Left ventricle myocardium inferior (tissue), 1 donor: ENCODE results near the gene MAP4K1. TPM values are rescaled to one million over a fixed set of nuclear protein-coding genes. Genes with fewer than 3 reads are reported as not detected.

ENCODE experiments used
- DNase-seq: peaks from one replicate; pipeline ENCODE4 v3.0.0-alpha.2; 2020
- H3K27ac ChIP-seq: fragments of 200-600 bp; replicated peaks from 2 replicates; pipeline ENCODE4 v1.8.0; 2021
- H3K27me3 ChIP-seq: fragments of 200-600 bp; 2 replicates; pipeline ENCODE4 v1.8.0; 2021; ENCODE audit warnings: low read depth
- H3K36me3 ChIP-seq: fragments of 200-600 bp; 2 replicates; pipeline ENCODE4 v1.8.0; 2021
- H3K4me1 ChIP-seq: fragments of 200-600 bp; 2 replicates; pipeline ENCODE4 v1.8.0; 2021
- H3K4me3 ChIP-seq: fragments of 200-600 bp; 2 replicates; pipeline ENCODE4 v1.8.0; 2021; ENCODE audit warnings: mild to moderate bottlenecking, moderate library complexity
- H3K9me3 ChIP-seq: fragments of 200-600 bp; replicated peaks from 2 replicates; pipeline ENCODE4 v1.8.0; 2021
- intact Hi-C: fragments of 100-400 bp; cut with micrococcal nuclease; formaldehyde crosslinking; loops from one replicate; pipeline ENCODE4 v1.11.0; 2022
- total RNA-seq: library from RNA; stranded (reverse); fragmentation: NEBNext Ultra II Directional; extraction: Animal tissue kit (Norgen Biotek cat#: 25700); gene quantifications from one replicate; pipeline ENCODE4 v1.2.1, GENCODE V29; 2021
- TF ChIP-seq, protein P1 (sequence below): fragments of 200-600 bp; IDR thresholded peaks from 2 replicates; pipeline ENCODE4 v1.8.0; 2021; ENCODE audit warnings: antibody characterized with exemption, mild to moderate bottlenecking, borderline replicate concordance
- donor health status: DM: no; HTN: yes; CAD: no; lungs with severe emphysema.

MAP4K1 gene
- total RNA-seq, 1 donor from 2014 or later, result 1.6 TPM

DNA sequence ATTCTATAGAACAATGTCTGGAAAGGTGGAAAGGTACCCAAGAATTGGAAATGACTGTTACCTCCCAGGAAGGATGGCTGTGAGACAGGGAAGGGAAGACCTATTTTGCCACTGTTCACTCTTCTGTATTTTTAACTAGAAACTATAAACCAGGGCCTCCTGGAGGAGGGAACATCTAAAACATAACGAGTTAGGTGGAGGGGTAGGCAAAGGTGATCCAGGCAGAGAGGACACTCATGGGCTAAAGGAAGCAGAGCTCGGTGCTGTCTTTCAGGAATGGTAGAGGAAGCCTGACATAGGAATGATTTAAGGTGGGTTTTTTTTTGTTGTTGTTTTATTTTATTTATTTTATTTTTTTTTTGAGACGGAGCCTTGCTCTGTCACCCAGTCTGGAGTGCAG is 7.1 kb upstream of the MAP4K1 start:
- H3K9me3 ChIP-seq, result no peaks in the 10 kb centered on the region
- DNase-seq, result no peak
- no peaks in the 10 kb centered on the region for H3K27me3 ChIP-seq
- H3K36me3 ChIP-seq, result peaks cover 97% of the 10 kb centered on the region
- peaks cover 12% of the 10 kb centered on the region for H3K4me1 ChIP-seq
- H3K4me3 ChIP-seq, result no peak overlapping the region
- TF ChIP-seq, protein P1, sequence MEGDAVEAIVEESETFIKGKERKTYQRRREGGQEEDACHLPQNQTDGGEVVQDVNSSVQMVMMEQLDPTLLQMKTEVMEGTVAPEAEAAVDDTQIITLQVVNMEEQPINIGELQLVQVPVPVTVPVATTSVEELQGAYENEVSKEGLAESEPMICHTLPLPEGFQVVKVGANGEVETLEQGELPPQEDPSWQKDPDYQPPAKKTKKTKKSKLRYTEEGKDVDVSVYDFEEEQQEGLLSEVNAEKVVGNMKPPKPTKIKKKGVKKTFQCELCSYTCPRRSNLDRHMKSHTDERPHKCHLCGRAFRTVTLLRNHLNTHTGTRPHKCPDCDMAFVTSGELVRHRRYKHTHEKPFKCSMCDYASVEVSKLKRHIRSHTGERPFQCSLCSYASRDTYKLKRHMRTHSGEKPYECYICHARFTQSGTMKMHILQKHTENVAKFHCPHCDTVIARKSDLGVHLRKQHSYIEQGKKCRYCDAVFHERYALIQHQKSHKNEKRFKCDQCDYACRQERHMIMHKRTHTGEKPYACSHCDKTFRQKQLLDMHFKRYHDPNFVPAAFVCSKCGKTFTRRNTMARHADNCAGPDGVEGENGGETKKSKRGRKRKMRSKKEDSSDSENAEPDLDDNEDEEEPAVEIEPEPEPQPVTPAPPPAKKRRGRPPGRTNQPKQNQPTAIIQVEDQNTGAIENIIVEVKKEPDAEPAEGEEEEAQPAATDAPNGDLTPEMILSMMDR, result no peak
- intact Hi-C loops, result no loop called here
- H3K27ac ChIP-seq, result no peak overlapping the region

DNA sequence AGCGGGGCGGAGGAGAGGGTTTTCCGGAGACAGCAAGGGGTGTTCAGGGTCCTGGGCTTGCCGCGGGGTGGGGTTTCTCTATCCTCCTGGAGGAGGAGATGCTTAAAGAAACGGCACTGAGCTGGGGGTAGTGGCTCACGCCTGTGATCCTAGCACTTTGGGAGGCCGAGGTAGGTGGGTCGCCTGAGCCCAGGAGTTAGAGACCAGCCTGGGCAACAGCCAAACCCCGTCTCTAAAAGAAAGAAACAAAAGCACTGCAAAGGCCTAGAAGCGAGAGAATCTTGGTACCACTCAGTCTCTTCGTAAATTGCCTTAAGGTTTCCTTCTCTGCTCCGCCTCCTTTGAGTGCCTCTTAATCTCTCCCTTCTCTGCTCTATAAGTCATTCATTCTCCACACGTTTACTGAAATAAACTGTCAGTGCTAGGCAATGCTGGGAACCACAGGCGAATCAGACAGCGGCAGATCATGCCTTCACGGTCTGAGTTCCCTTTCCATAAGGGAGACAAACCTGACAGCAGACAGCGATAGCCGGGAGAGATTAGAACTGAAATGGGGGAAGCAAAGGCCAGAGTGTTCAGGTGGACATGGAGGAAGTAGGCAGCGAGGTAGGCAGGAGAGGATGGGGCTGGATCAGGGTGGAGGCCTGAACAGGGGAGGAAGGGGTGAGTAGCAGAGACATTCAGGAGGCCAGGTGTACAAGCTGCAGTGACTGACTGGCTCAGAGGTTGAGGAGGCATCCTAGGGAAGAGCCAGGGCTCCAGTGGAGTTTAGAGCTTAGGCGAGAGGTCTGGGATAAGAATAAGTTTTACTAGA is 1.8 kb upstream of the MAP4K1 start:
- DNase-seq, result no peak
- Histone ChIP-seq H3K27ac (peak overlapping the region; percentile 92), H3K4me3 (peak overlapping the region; percentile 86), H3K27me3 (no peaks in the 10 kb centered on the region), H3K4me1 (peaks cover 32% of the 10 kb centered on the region), H3K36me3 (peaks cover 44% of the 10 kb centered on the region), H3K9me3 (no peaks in the 10 kb centered on the region)
- intact Hi-C loops, result no loop called here
- TF ChIP-seq, protein P1, result no peak

DNA sequence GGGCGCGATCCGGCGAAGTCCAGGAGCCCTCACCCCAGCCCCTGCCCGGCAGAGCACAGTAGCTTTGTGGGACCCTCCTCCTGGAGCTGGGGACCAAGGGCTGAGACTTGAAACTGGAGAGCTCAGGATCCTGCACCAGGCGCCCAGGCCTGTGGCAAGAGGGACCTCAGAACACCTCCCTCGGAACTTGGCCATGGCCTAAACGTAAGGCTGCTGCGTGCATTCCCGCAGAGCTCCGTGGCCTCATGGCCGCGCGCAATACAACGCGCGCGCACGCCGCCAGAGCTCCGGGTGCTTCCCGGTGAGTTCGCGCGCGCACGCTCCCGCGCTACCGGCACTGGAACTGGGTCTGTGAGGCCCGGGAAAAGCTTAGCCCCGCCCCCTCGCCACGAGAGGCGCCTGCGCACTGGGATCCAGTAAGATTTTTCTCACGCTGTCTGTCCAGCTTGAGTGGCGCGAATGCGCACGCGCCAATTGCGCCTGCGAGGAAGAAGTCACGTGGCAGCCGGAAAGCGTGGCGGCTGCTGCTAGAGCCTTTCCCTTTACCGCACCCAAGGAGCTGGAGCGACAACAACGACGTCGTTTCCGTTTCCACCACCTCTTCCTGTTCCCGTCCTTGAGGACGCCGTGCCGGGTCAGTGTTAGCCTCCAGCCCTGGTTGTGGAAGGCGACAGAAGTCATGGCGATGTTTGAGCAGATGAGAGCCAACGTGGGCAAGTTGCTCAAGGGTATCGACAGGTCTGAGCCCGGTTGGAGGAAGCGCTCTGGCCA is 1.0 kb upstream of the MAP4K1 start, which contains the start of gene EIF3K:
Gene EIF3K, plus strand, starts transcription at position 599 of the 771 bp plus-strand sequence. Its CDS starts 81 bp downstream, at position 680.
- peak within 1 kb of the TSS; percentile 92 for H3K27ac ChIP-seq
- intact Hi-C loops, result no loop called here
- H3K27me3 ChIP-seq, result no peaks in the 10 kb centered on the region
- TF ChIP-seq, protein P1, result no peak
- peaks cover 32% of the 10 kb centered on the region for H3K4me1 ChIP-seq
- DNase-seq, result peak; percentile 99
- no peaks in the 10 kb centered on the region for H3K9me3 ChIP-seq
- peak within 1 kb of the TSS; percentile 86 for H3K4me3 ChIP-seq
- H3K36me3 ChIP-seq, result peaks cover 36% of the 10 kb centered on the region

DNA sequence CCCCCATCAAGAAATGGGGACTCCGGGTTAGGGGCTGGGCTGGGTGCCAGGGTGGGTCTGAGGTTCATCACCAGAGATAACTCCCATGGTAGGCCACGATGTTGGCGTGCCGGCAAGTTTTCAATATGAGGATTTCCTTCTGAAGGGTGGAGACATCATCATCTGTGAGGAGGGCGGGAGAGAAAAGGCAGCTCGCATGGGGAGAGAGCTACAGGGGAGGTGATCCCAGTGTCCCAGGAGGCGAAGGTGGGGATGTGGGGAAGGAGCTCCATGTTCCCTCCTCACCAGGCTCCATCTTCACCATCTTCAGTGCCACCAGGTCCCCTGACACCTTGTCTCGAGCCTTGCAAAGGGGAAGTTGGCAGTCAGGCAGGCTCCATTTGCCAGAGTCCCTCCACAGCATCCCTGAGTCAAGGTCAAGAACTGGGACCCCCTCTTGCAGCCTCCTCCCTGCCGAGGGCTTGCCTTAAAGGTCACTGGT is 430 bp downstream of the MAP4K1 start:
- peak overlapping the region; percentile 92 for H3K27ac ChIP-seq
- peak overlapping the region; percentile 86 for H3K4me3 ChIP-seq
- no peaks in the 10 kb centered on the region for H3K27me3 ChIP-seq
- intact Hi-C loops, result no loop called here
- no peak for DNase-seq
- TF ChIP-seq, protein P1, result no peak
- H3K4me1 ChIP-seq, result peaks cover 32% of the 10 kb centered on the region
- H3K9me3 ChIP-seq, result no peaks in the 10 kb centered on the region
- H3K36me3 ChIP-seq, result peaks cover 24% of the 10 kb centered on the region

DNA sequence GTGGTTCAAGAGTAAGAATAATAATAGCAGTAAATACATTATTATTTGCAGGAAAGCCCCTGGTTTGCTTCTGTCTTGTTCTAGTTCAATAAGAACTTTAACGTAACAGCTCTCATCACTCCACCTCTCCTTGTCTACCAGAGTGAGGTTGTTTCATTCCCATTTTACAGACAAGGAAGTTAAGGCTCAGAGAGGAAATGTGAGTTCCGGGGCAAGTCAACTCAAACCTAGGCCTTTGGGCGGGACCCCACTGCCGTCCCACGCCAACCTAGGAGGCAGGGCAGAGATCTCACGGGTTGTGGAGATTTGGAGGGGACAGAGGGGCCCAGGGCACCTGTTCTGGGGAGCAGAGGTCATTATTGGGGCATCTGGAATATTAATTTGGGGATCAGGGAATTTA is 1.5 kb downstream of the MAP4K1 start:
- DNase-seq, result no peak
- Histone ChIP-seq H3K27me3 (no peaks in the 10 kb centered on the region), H3K27ac (no peak overlapping the region), H3K4me3 (no peak overlapping the region), H3K9me3 (no peaks in the 10 kb centered on the region), H3K4me1 (peaks cover 32% of the 10 kb centered on the region), H3K36me3 (peaks cover 13% of the 10 kb centered on the region)
- intact Hi-C loops, result no loop called here
- TF ChIP-seq, protein P1, result no peak
